ENCODE measurements around the gene NFASC.

GRCh38 chr1:204976646-204977045 lies 106.0 kb downstream of the NFASC start:
- TF ChIP-seq POLR2A (IDR thresholded peaks at IDR 0.05) (no peak), CTCF (IDR thresholded peaks at IDR 0.05) (no peak)

All from suprapubic skin (tissue), 3 donors.